Measurements from ENCODE around the gene ACADVL.

The ACADVL gene

DNA sequence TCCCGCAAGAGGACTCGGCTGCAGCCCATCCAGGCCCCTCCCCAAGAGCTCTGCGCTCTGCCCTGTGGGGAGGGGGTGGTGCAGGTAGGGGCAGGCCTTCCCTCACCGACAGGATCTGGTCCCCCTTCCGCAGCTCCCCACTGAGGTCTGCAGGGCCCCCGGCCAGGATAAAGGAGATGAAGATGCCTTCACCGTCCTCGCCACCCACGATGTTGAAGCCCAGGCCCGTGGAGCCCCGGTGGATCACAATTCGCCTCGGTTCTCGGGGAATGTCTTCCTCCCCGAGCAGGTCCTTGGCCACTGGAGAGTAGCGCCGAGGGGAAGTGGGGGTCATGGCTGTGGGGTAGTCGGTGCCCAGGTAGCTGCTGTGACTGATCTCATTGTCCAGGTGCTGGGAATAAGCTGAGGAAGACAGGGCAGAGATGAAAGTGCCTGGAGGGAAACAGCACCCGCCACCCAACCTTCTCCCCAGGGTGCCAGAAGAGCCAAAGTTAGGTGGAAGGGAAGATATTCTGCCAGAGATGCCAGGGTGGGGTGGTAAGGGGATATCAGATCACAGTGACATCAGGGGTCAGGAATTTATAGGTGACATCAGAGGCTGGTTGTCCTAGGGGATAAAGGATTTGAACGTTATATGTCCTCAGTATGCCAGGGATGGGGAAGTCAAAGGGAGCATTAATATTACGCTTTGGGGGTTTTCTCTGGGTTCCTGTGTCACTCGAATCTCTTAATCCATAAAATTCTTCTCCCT lies 22.9 kb upstream of the ACADVL start:
- no peaks in the 10 kb centered on the region for H3K4me1 ChIP-seq (ENCODE audit: control insufficient read depth, insufficient read depth, low read length)
- H3K36me3 ChIP-seq (ENCODE audit: control insufficient read depth, insufficient read depth, low read length), result no peaks in the 10 kb centered on the region
- no peak overlapping the region for H3K4me3 ChIP-seq (ENCODE audit: low read length)
- H3K9me3 ChIP-seq (ENCODE audit: control insufficient read depth, low read length), result no peaks in the 10 kb centered on the region
- H3K27me3 ChIP-seq (ENCODE audit: control insufficient read depth, insufficient read depth, low read length), result no peaks in the 10 kb centered on the region
- H3K9ac ChIP-seq (ENCODE audit: low read length), result no peak overlapping the region

DNA sequence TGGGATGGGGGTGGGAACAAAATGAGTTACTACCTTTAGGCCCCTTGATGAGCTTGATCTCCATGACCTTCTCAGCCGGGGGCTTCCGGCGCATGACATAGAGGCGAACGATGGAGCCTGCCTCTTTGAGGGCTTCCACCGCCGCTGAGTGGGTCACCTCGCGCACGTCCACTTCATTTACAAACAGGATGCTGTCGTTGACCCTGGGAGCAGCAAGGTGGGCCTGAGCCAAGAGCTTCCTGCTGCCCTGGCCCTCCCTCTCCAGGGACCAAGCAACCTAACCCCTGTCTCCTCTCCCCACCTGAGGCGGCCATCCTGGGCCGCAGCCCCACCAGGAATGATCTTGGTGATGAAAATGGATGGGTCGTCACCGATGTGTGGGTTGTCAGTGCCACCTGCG lies 16.3 kb upstream of the ACADVL start:
- Histone ChIP-seq H3K27me3 (ENCODE audit: control insufficient read depth, insufficient read depth, low read length) (no peaks in the 10 kb centered on the region), H3K9me3 (ENCODE audit: control insufficient read depth, low read length) (no peaks in the 10 kb centered on the region), H3K4me1 (ENCODE audit: control insufficient read depth, insufficient read depth, low read length) (peaks cover 7% of the 10 kb centered on the region), H3K9ac (ENCODE audit: low read length) (no peak overlapping the region), H3K36me3 (ENCODE audit: control insufficient read depth, insufficient read depth, low read length) (no peaks in the 10 kb centered on the region), H3K4me3 (ENCODE audit: low read length) (no peak overlapping the region)

DNA sequence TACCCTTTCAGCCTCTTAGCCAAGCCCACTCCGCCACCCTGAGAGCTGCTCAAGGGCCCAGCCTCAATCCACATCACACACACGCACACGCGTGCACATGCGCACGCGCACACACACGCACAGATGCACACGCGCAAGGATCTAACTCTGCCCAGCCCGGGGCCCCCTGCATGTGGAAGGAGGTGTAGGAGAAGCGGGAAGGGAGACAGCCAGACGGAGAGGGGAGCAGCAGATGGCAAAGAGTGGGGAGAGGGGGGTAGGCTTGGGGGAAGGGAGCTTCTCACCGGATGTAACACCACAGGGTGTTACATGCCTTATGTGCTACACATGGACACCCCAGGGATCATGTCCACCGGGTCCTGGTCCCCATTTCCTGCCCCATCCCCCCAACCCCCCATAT lies 15.4 kb upstream of the ACADVL start:
- Histone ChIP-seq H3K9me3 (ENCODE audit: control insufficient read depth, low read length) (no peaks in the 10 kb centered on the region), H3K4me1 (ENCODE audit: control insufficient read depth, insufficient read depth, low read length) (peaks cover 7% of the 10 kb centered on the region), H3K36me3 (ENCODE audit: control insufficient read depth, insufficient read depth, low read length) (no peaks in the 10 kb centered on the region), H3K27me3 (ENCODE audit: control insufficient read depth, insufficient read depth, low read length) (peaks cover 2% of the 10 kb centered on the region), H3K4me3 (ENCODE audit: low read length) (no peak overlapping the region), H3K9ac (ENCODE audit: low read length) (peak overlapping the region; percentile 64)

DNA sequence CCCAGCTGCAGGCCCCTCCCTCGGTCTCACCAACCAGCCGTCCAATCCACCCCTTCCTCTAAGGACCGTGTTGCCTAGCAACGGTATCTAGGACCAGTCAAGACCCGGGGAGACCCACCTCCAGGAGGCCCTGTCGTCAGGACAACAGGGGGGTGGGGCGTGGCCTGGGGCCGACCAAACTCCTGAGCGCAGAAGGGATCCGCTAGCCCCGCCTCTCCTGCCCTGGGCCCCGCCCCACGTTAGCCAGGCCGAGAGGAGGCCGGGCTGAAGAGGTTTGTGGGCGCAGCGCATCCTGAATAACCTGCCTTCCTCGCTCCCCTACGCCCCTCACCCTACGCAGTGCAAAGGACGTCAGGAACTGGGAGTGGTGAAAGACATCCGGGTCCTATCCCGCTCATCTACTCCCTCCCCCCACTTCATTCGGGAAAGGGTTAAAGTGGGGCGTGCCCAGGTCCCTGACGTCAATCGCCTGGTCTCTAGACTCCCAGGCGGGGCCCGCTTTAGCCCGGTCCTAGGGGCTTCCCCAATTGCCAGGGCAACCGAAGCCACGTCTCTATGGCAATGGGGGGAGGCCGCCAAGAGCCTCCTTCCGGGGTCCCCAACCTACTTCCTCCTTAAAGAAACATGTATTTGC lies 14.8 kb upstream of the ACADVL start:
- Histone ChIP-seq H3K9me3 (ENCODE audit: control insufficient read depth, low read length) (no peaks in the 10 kb centered on the region), H3K9ac (ENCODE audit: low read length) (peak overlapping the region; percentile 64), H3K27me3 (ENCODE audit: control insufficient read depth, insufficient read depth, low read length) (peaks cover 2% of the 10 kb centered on the region), H3K4me3 (ENCODE audit: low read length) (peak overlapping the region; percentile 27), H3K4me1 (ENCODE audit: control insufficient read depth, insufficient read depth, low read length) (peaks cover 7% of the 10 kb centered on the region), H3K36me3 (ENCODE audit: control insufficient read depth, insufficient read depth, low read length) (no peaks in the 10 kb centered on the region)

DNA sequence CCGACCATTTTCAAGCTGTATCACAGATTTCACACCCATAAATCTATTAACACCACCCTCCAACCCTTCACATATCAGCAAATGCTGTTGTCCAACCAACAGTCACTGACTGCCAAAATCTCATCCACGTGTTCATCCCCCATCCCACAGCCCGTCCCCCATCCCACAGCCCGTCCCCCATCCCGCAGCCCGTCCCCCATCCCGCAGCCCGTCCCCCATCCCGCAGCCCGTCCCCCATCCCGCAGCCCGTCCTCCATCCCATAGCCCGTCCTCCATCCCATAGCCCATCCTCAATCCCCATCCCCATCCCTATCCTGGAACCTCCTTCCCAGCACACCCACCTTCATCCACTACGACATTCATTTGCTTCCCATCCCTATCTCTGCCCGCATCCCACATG lies 14.2 kb upstream of the ACADVL start:
- Histone ChIP-seq H3K27me3 (ENCODE audit: control insufficient read depth, insufficient read depth, low read length) (peaks cover 2% of the 10 kb centered on the region), H3K9me3 (ENCODE audit: control insufficient read depth, low read length) (no peaks in the 10 kb centered on the region), H3K9ac (ENCODE audit: low read length) (peak overlapping the region; percentile 64), H3K36me3 (ENCODE audit: control insufficient read depth, insufficient read depth, low read length) (no peaks in the 10 kb centered on the region), H3K4me3 (ENCODE audit: low read length) (peak overlapping the region; percentile 27), H3K4me1 (ENCODE audit: control insufficient read depth, insufficient read depth, low read length) (peaks cover 7% of the 10 kb centered on the region)

DNA sequence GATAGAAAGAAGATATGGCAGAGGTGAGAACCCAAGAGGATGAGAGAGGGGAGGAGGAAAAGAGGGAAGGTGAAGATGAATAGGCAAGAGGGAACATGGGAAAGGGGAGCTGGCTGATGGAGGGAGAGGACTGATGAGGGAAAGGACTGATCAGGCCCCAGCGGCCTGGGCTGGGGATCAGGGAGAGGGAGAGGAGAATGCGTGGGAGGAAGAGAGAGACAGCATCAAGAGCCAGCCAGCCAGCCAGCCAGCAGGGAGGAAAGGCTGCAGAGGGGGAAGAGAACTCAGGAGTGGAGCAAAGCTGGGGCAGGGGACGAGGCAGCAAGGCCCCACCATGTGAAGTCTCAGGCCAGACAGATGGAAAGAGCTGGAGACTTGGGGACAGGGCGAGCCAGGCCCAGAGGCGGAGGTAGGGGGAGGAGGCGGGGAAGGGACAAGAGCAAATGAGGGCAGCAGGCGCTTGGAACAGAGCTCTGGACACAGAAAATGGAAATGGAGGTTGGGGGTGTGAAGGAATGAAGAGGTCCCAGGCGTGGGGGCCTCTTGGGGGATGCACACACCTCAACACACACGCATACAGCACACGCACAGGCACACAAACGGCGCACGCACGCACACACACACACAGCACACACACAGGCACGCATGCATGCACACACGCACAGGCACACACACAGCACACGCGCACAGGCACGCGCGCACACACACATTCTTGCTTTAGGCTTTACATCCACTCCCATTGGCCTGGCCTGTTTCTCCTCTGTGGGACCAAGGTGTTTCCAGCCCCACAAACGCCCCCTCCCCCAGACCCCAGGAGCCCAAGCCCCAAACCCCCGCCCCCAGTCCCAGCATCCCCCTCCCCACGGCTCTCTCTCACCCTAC lies 12.4 kb upstream of the ACADVL start:
- Histone ChIP-seq H3K36me3 (ENCODE audit: control insufficient read depth, insufficient read depth, low read length) (no peaks in the 10 kb centered on the region), H3K4me3 (ENCODE audit: low read length) (no peak overlapping the region), H3K9me3 (ENCODE audit: control insufficient read depth, low read length) (no peaks in the 10 kb centered on the region), H3K4me1 (ENCODE audit: control insufficient read depth, insufficient read depth, low read length) (peaks cover 7% of the 10 kb centered on the region), H3K9ac (ENCODE audit: low read length) (no peak overlapping the region), H3K27me3 (ENCODE audit: control insufficient read depth, insufficient read depth, low read length) (peaks cover 8% of the 10 kb centered on the region)

DNA sequence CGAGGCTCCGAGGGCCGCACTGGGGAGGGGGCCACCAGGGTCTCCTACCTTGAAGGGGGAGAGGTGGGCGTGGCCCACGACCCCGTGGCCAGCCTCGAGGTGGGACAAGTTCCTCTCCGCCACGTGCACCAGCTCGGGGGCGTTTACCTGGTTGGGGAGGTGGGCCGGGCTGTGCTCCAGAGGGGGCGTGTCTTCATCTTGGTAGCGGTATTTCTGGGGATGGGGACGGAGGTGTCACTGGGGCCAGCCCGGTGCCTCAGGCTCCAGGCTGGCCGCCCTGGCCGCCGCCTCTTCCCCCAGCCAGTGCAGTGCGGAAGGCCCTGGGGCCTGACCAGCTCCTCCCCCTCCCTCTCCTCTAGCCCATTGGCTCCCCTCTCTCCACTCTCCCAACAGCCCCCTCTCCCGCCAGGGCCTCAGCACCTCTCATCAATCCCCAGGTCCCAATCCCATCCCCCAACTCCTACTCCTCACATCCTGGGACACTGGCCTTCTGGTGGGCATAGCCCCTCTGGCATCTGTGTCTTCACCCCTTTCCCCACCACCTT lies 11.6 kb upstream of the ACADVL start:
- Histone ChIP-seq H3K4me1 (ENCODE audit: control insufficient read depth, insufficient read depth, low read length) (peaks cover 7% of the 10 kb centered on the region), H3K9me3 (ENCODE audit: control insufficient read depth, low read length) (no peaks in the 10 kb centered on the region), H3K36me3 (ENCODE audit: control insufficient read depth, insufficient read depth, low read length) (no peaks in the 10 kb centered on the region), H3K9ac (ENCODE audit: low read length) (no peak overlapping the region), H3K4me3 (ENCODE audit: low read length) (no peak overlapping the region), H3K27me3 (ENCODE audit: control insufficient read depth, insufficient read depth, low read length) (peaks cover 10% of the 10 kb centered on the region)

DNA sequence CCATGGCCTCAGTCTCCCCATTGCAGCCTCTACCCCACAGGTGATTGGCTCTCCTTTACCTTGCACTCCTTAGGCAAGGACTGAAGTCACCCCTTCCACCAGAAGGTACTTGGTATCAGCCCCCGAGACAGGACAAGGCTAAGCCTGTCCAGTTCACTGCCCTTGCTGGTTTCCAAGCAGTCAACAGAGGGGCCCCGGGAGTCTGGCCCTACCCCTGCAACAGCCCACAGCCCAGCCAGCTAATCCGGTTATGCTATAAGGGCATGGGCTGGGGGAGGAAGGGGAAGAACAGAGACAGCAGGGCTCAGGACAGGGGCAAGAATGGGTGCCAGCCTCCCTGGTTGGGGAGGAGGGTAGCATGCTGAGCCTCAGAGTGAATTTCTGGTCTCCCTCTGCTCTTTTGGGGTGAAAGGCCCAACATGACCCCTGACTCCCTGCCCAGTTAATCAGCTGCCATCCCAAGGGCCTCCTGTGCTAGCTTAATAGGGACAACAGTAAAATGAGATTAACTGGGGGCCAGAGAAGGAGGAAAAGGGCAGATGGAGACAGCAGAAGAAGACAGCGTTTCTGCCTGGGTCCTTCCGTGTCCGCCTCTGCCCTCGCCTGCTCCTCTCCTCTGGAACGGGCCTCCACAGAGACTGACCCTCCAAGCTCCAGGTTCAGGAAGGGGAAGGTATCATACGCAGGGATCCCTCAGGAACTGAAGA lies 10.8 kb upstream of the ACADVL start:
- no peaks in the 10 kb centered on the region for H3K36me3 ChIP-seq (ENCODE audit: control insufficient read depth, insufficient read depth, low read length)
- no peaks in the 10 kb centered on the region for H3K9me3 ChIP-seq (ENCODE audit: control insufficient read depth, low read length)
- H3K27me3 ChIP-seq (ENCODE audit: control insufficient read depth, insufficient read depth, low read length), result peaks cover 10% of the 10 kb centered on the region
- peaks cover 12% of the 10 kb centered on the region for H3K4me1 ChIP-seq (ENCODE audit: control insufficient read depth, insufficient read depth, low read length)
- no peak overlapping the region for H3K4me3 ChIP-seq (ENCODE audit: low read length)
- no peak overlapping the region for H3K9ac ChIP-seq (ENCODE audit: low read length)

DNA sequence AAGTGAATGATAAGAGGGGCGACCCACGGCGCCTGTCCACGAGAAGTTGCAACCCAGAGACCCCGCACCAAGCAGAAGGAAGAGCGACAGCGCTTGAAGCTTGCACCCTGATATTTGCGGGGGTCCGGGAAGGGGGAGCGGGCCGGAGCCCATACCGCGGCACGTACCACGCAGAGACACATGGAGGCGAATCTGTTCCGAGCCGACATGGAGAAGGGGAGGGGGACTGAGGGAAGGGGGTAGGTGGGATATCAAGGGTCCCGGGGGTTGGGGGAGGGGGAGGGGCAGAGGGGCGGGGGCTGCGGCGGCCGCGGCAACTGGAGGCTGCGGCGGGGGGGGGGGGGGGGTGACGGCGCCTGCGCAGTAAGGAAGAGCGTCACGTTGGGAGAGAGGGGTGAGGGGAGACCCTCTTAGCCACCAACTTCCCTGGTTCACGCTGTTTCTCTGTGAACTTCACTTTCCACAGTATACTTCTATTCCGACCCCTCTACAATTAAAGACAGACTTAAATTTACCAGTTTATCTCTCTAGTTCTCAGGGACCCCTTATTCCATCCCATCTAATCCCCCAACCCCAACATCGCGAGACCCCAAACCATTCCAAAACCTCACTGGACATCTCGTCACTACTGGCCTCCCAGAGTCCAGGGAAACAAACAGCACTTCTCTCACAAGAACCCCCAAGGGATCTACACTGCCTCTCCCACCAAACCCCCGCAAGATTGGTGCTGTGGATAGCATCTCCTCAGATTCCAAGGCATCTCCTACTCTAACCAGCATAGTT lies 8.1 kb upstream of the ACADVL start:
- no peak overlapping the region for H3K4me3 ChIP-seq (ENCODE audit: low read length)
- no peak overlapping the region for H3K9ac ChIP-seq (ENCODE audit: low read length)
- H3K27me3 ChIP-seq (ENCODE audit: control insufficient read depth, insufficient read depth, low read length), result peaks cover 10% of the 10 kb centered on the region

DNA sequence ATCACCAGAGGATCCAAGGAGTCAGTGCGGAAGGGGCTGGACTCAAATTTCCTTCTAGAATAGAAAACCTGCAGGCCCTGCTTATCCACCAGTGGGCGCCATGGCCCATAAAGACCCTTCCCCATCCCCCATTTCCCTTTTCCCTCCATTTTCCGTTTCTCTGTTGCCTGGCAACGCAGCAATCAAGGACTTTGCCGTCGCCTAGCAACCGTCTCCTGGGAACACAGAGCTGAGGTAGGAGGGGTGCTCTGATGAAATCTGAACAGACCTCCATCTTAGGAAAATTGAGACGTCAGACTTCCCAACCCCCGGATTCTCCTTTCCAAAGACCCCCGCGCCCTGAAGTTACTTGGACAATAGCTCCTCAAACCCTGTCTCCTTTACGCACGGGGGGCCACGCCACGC lies 5.8 kb upstream of the ACADVL start:
- H3K9me3 ChIP-seq (ENCODE audit: control insufficient read depth, low read length), result no peaks in the 10 kb centered on the region
- H3K4me1 ChIP-seq (ENCODE audit: control insufficient read depth, insufficient read depth, low read length), result peaks cover 29% of the 10 kb centered on the region
- no peak overlapping the region for H3K9ac ChIP-seq (ENCODE audit: low read length)
- peak overlapping the region; percentile 61 for H3K4me3 ChIP-seq (ENCODE audit: low read length)
- H3K36me3 ChIP-seq (ENCODE audit: control insufficient read depth, insufficient read depth, low read length), result no peaks in the 10 kb centered on the region
- H3K27me3 ChIP-seq (ENCODE audit: control insufficient read depth, insufficient read depth, low read length), result peaks cover 8% of the 10 kb centered on the region

More for the DNA sequence above, 8.1 kb upstream of the ACADVL start:
- Histone ChIP-seq H3K4me1 (ENCODE audit: control insufficient read depth, insufficient read depth, low read length) (peaks cover 17% of the 10 kb centered on the region), H3K36me3 (ENCODE audit: control insufficient read depth, insufficient read depth, low read length) (no peaks in the 10 kb centered on the region), H3K9me3 (ENCODE audit: control insufficient read depth, low read length) (no peaks in the 10 kb centered on the region)

All from mucosa of stomach (tissue), 1 donor.